IMR-90 (cell line): ENCODE data around the gene C1QL1. TPM values are rescaled to one million over a fixed set of nuclear protein-coding genes. Genes with fewer than 3 reads are reported as not detected.

Experiments
- ATAC-seq: fragments of 200-7000 bp; cut with Tn5 transposase; 2 replicates; pipeline ENCODE4 v1.9.1; 2020; ENCODE audit warnings: low read depth, mild to moderate bottlenecking, moderate library complexity
- BruUV-seq: library from RNA; stranded (reverse); fragments of 400-500 nt; replicated peaks from 2 replicates; lab custom pipeline; 2021; lab: Mats Ljungman, UMichigan
- CTCF ChIA-PET: fragments of 300-600 bp; formaldehyde crosslinking; extraction: SDS; loops from one replicate; lab custom pipeline; 2021; ENCODE audit warnings: antibody characterized with exemption; lab: Yijun Ruan, JAX
- POLR2A ChIA-PET: fragments of 300-600 bp; sonication (Branson Sonifier 250); formaldehyde crosslinking; loops from one replicate; lab custom pipeline; 2022; ENCODE audit warnings: antibody characterized with exemption; ENCODE audit not compliant: unreplicated experiment; lab: Charles Lee
- DNase-seq: peaks from one replicate; pipeline ENCODE4 v3.0.0; 2013
- H2AFZ ChIP-seq: replicated peaks from 2 replicates; pipeline ENCODE3; 2013; ENCODE audit warnings: low read length, mild to moderate bottlenecking; ENCODE audit not compliant: poor library complexity
- H2AK5ac ChIP-seq: 2 replicates; pipeline ENCODE4 v1.6.1; 2013; ENCODE audit warnings: low read depth, low read length, inconsistent platforms
- H2AK9ac ChIP-seq: replicated peaks from 2 replicates; pipeline ENCODE3; 2013; ENCODE audit warnings: mild to moderate bottlenecking, low read depth, low read length, moderate library complexity; ENCODE audit not compliant: poor library complexity
- H2BK120ac ChIP-seq: 2 replicates; pipeline ENCODE4 v1.6.1; 2013; ENCODE audit warnings: low read depth, low read length, inconsistent platforms
- H2BK15ac ChIP-seq: 3 replicates; pipeline ENCODE4 v1.6.1; 2013; ENCODE audit warnings: low read depth, low read length, inconsistent platforms
- H2BK20ac ChIP-seq: 2 replicates; pipeline ENCODE4 v1.6.1; 2013; ENCODE audit warnings: low read depth, mild to moderate bottlenecking, inconsistent platforms, low read length, moderate library complexity
- H2BK5ac ChIP-seq: 2 replicates; pipeline ENCODE4 v1.6.1; 2013; ENCODE audit warnings: mild to moderate bottlenecking, low read depth, low read length, inconsistent platforms; ENCODE audit not compliant: poor library complexity, severe bottlenecking
- H3K14ac ChIP-seq: replicated peaks from 2 replicates; pipeline ENCODE4 v1.6.1; 2013; ENCODE audit warnings: low read depth, low read length, inconsistent platforms
- H3K18ac ChIP-seq: 2 replicates; pipeline ENCODE4 v1.6.1; 2013; ENCODE audit warnings: low read depth, low read length, control low read depth
- H3K23ac ChIP-seq: 2 replicates; pipeline ENCODE4 v1.6.1; 2013; ENCODE audit warnings: low read depth, low read length, inconsistent platforms
- H3K27ac ChIP-seq: 2 replicates; pipeline ENCODE4 v1.5.1; 2013; ENCODE audit warnings: mild to moderate bottlenecking, control low read depth, low read length; ENCODE audit not compliant: insufficient read depth
- H3K27me3 ChIP-seq: 2 replicates; pipeline ENCODE4 v1.6.1; 2013; ENCODE audit warnings: low read length; ENCODE audit not compliant: control insufficient read depth, insufficient read depth
- H3K36me3 ChIP-seq: 2 replicates; pipeline ENCODE4 v1.6.1; 2013; ENCODE audit warnings: low read length, mixed read lengths; ENCODE audit not compliant: control insufficient read depth, insufficient read depth
- H3K4ac ChIP-seq: 2 replicates; pipeline ENCODE4 v1.6.1; 2013; ENCODE audit warnings: low read depth, low read length, inconsistent platforms
- H3K4me1 ChIP-seq: 2 replicates; pipeline ENCODE4 v1.6.1; 2013; ENCODE audit warnings: low read length, mixed read lengths; ENCODE audit not compliant: control insufficient read depth, insufficient read depth
- H3K4me2 ChIP-seq: 2 replicates; pipeline ENCODE4 v1.6.1; 2013; ENCODE audit warnings: low read depth, mild to moderate bottlenecking, control low read depth, low read length, moderate library complexity
- H3K4me3 ChIP-seq: 2 replicates; pipeline ENCODE4 v1.5.1; 2013; ENCODE audit warnings: low read depth, mild to moderate bottlenecking, control low read depth, low read length, moderate library complexity; ENCODE audit not compliant: insufficient read depth
- H3K56ac ChIP-seq: 2 replicates; pipeline ENCODE4 v1.6.1; 2013; ENCODE audit warnings: low read length, inconsistent platforms; ENCODE audit not compliant: insufficient read depth; ENCODE audit errors: extremely low read depth
- H3K79me1 ChIP-seq, 2 experiments: 2 replicates each; pipeline ENCODE4 v1.6.1; 2013; ENCODE audit warnings: low read length in 2 of 2, inconsistent platforms in 1 of 2, low read depth in 1 of 2
- H3K9ac ChIP-seq: 2 replicates; pipeline ENCODE4 v1.6.1; 2013; ENCODE audit warnings: low read depth, low read length, control low read depth
- H3K9me1 ChIP-seq: 2 replicates; pipeline ENCODE4 v1.6.1; 2013; ENCODE audit warnings: low read length, inconsistent platforms; ENCODE audit not compliant: insufficient read depth
- H3K9me3 ChIP-seq: 2 replicates; pipeline ENCODE4 v1.6.1; 2013; ENCODE audit warnings: low read length; ENCODE audit not compliant: control insufficient read depth, insufficient read depth
- H4K20me1 ChIP-seq: 2 replicates; pipeline ENCODE4 v1.6.1; 2013; ENCODE audit warnings: low read length, inconsistent platforms; ENCODE audit not compliant: insufficient read depth
- H4K5ac ChIP-seq: 2 replicates; pipeline ENCODE4 v1.6.1; 2013; ENCODE audit warnings: mild to moderate bottlenecking, low read depth, low read length, control low read depth
- H4K8ac ChIP-seq, 2 experiments: 2 replicates each; pipeline ENCODE4 v1.6.1; 2013; ENCODE audit warnings: low read depth in 2 of 2, low read length in 2 of 2, control low read depth in 1 of 2, inconsistent platforms in 1 of 2
- H4K91ac ChIP-seq: 2 replicates; pipeline ENCODE4 v1.6.1; 2013; ENCODE audit warnings: low read depth, low read length, inconsistent platforms; ENCODE audit not compliant: insufficient read depth
- BHLHE40 ChIP-seq: fragments of 150-350 bp; IDR thresholded peaks from 2 replicates; pipeline ENCODE4 v1.6.1; 2016; ENCODE audit warnings: mild to moderate bottlenecking, low read depth, low read length
- RAD21 ChIP-seq: IDR thresholded peaks from 2 replicates; pipeline ENCODE4 v1.6.1; 2012; ENCODE audit warnings: low read length, improper control_type of control experiment
- WGBS, 2 experiments: methylation state at CpG; one replicate each; pipeline versions ENCODE4 v1.1.5 to v1.1.7; 2013; ENCODE audit warnings: missing lambda C conversion rate in 2 of 2; ENCODE audit not compliant: insufficient read length in 1 of 2; ENCODE audit errors: extremely low coverage in 2 of 2; 5-methylcytosine and 5-hydroxymethylcytosine counted together
- dilution Hi-C: fragments of 300-500 bp; cut with HindIII; formaldehyde crosslinking; loops from one replicate; pipeline ENCODE4 v1.14.3; 2018; ENCODE audit warnings: low sequenced_read_pairs; ENCODE audit not compliant: unreplicated experiment
- in situ Hi-C: fragments of 300-500 bp; cut with MboI; formaldehyde crosslinking; loops from 3 replicates; pipeline ENCODE4 v1.14.3; 2019; ENCODE audit warnings: low sequenced_read_pairs, inconsistent platforms, mixed read lengths
- intact Hi-C: fragments of 100-400 bp; cut with micrococcal nuclease; formaldehyde crosslinking; loops from 2 replicates; pipeline ENCODE4 v1.10.0; 2022
- polyA plus RNA-seq, 3 experiments: library from polyadenylated mRNA; depleted of rRNA; stranded (reverse); fragments of >200 nt; gene quantifications; 2 replicates each; pipeline ENCODE4 v1.2.3, GENCODE V29; 2012; ENCODE audit warnings: low replicate concordance in 1 of 3
- total RNA-seq: library from RNA; depleted of rRNA; stranded (reverse); fragments of >200 nt; gene quantifications from 2 replicates; pipeline ENCODE4 v1.2.3, GENCODE V29; 2012

C1QL1 gene
- total and polyA plus RNA-seq, 2 of the 4 experiments (the other 2 are of a cell fraction): 0.18 to 0.84 TPM

DNA sequence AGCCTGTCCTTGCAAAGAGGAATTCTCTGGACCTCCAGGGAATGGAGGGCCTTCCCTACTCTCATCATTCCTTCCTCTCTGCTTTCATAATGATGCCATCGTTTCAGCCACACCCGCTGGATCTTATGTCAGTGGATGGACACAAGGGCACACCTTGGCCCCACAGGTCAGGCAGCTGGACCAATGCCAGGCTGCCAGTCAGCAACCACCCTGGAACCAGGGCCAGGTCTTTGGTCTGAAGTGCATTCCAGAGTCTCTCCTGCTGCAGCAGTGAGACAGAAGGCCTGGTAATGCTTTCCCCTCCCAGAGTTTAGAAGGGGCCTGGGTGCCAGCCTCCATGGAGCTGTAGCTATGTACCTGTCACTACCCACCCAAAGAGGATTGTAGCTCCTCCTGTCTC is 7.4 kb downstream of the C1QL1 start:
- dilution Hi-C loops (no loop called here), in situ Hi-C loops (no loop called here), intact Hi-C loops (no loop called here)
- Histone ChIP-seq H4K5ac (no peak overlapping the region), H3K14ac (no peak overlapping the region), H2BK15ac (no peak overlapping the region), H2AFZ (peak overlapping the region; percentile 58), H4K91ac (no peak overlapping the region), H3K9ac (no peak overlapping the region), H4K8ac (no peak overlapping the region), H3K4me2 (no peak overlapping the region), H2AK9ac (peak overlapping the region; percentile 61), H2BK120ac (no peak overlapping the region), H3K9me1 (no peaks in the 10 kb centered on the region), H3K4me3 (no peak overlapping the region), H2BK5ac (no peak overlapping the region), H3K27me3 (peaks cover 22% of the 10 kb centered on the region), H3K56ac (no peak overlapping the region), H3K27ac (no peak overlapping the region), H3K23ac (0 out of 2 replicates have a peak overlapping the region, but pooled peaks have one; percentile 73), H4K20me1 (no peaks in the 10 kb centered on the region), H3K18ac (no peak overlapping the region), H2AK5ac (no peak overlapping the region), H2BK20ac (no peak overlapping the region), H3K36me3 (no peaks in the 10 kb centered on the region), H3K9me3 (no peaks in the 10 kb centered on the region), H3K79me1 (no peaks in the 10 kb centered on the region), H3K4ac (no peak overlapping the region), H3K4me1 (no peaks in the 10 kb centered on the region; the same call in 1 of the 2 replicates)
- CTCF ChIA-PET: no interaction called here
- DNase-seq (no peak), ATAC-seq (0 out of 2 replicates have a peak, but pooled peaks have one; percentile 42)
- POLR2A ChIA-PET: no interaction called here
- BruUV-seq: no TSS peak
- WGBS, 2 experiments: no CpG with 5 or more reads among the region's 2 CpGs
- TF ChIP-seq BHLHE40 (no peak), RAD21 (no peak)
